GM12891 (cell line): Measurements from ENCODE around the gene TGIF1.

Experiments
- PAX5 ChIP-seq: IDR thresholded peaks from 2 replicates; pipeline ENCODE4 v1.6.1; 2011; ENCODE audit warnings: low read length, moderate library complexity, mild to moderate bottlenecking; ENCODE audit not compliant: insufficient read depth, severe bottlenecking
- POLR2A ChIP-seq: IDR thresholded peaks from 2 replicates; pipeline ENCODE4 v1.6.1; 2011; ENCODE audit warnings: low read depth, low read length, control low read depth
- POLR2AphosphoS5 ChIP-seq: IDR thresholded peaks from 2 replicates; pipeline ENCODE4 v1.6.1; 2011; ENCODE audit warnings: low read depth, low read length, control low read depth
- SPI1 ChIP-seq: IDR thresholded peaks from 2 replicates; pipeline ENCODE4 v1.6.1; 2011; ENCODE audit warnings: low read depth, low read length, control low read depth
- TAF1 ChIP-seq: IDR thresholded peaks from 2 replicates; pipeline ENCODE4 v1.6.1; 2011; ENCODE audit warnings: low read depth, low read length, control low read depth

DNA sequence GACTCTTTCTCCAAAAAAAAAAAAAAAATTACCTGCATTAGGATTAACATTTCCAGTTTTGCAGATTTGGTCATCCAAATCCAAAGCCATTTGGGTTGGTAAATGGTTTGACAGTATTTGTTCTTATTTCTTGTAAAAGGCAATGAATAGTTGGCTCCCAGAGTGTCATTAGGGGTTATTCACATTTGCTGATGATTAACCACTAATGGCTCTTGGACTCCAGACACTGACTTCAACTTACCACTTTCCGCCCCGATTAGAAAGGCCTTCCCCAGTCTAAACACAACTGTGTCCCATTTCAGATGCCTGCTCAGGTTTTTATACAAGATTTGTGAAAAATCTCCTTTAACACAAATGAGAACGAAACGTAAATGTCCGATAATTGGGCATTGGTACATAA, 9.6 kb upstream of the TGIF1 start:
- TF ChIP-seq TAF1 (no peak), POLR2A (no peak), SPI1 (no peak), POLR2AphosphoS5 (no peak), PAX5 (no peak)
